Measurements from ENCODE around the gene PAX8.

PAX8 gene

DNA sequence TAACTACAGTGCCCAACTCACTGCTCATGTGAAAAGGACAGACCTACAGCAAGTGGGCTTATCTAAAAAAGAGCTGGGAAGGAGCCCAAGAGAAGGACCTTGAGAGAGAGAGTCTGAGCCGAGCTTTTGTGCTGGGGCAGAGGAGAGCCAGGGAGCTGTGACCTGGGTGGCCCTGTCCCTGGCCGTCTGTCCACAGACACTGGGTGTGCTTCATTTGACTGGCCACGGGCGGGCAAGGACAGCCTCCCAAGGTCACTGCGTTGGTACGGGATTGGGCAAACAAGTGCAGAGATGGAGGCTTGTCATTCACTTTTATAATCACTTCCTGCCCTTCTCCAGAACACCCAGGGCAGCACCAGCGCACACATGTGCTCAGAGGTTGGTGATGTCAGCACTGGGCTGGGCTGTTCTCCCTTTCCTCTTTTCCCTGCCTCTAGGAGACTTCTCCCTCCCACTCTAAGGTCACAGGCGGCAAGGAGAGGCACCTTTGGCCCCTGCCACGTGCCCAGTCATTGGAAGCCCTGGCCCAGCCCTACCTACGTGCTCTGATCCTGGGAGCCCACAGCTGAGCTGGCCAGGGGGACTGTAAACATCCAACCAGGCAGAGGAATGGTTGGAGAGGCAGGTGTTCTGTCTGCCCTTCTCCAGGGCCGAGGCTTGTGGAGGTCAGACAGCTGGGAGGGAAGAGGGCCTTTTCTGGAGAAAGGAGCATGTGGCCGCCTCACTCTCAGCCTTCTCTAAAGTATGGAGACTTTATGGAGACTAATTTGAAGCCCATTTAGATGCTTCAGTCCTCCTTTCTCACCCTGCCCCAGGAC lies 111.4 kb downstream of the PAX8 start:
- peak; percentile 74 to 87 (median 85) for DNase-seq

- no peak for DNase-seq
Observed at GRCh38 chr2:113166187-113166645, 112.5 kb downstream of the PAX8 start.
